Activated T-cell treated with anti-CD3 and anti-CD28 coated beads for 4 hours (primary cell): Measurements from ENCODE around the gene NCKIPSD.

Experiments used
- DNase-seq: peaks from one replicate; pipeline ENCODE4 v3.0.0-alpha.2; 2020

Gene NCKIPSD

DNA sequence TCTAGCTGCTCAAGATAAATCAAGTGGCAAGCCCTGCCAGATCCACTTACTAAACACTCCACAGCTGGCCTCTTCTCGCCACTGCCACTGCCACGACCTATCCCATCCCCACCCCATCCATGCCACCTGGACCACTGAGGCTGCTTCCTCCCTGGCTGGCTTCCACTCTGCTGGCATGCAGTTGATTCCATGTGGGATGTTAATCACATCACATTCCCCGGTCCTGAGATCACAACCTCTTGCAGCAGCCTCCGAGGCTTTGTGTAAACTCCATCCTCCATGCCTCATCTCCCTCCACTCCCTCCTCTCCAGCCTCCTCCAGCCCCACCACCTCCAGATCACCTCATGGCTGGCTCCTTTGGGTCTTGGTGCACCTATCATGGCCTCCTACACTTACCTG, 7.7 kb downstream of the NCKIPSD start:
- DNase-seq: no peak

DNA sequence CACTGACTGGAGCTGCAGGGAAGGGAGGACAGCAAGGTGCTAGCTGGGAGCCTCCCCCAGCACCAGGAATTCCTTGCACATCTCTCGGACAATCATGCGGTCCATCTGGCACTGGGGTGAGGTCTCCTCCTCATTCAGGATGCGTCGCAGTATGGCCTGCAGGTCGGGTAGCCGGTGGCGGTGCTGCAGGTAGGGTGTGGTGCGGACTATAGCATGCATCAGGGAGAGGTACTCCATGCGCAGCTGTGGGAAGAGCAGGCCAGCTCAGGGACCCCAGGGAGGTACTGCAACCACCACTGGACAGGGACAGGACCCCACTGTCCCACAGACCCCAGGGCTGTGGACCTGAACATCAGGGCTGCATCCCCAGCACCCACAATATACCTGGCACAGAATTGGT, 11.2 kb downstream of the NCKIPSD start:
- DNase-seq: no peak

DNA sequence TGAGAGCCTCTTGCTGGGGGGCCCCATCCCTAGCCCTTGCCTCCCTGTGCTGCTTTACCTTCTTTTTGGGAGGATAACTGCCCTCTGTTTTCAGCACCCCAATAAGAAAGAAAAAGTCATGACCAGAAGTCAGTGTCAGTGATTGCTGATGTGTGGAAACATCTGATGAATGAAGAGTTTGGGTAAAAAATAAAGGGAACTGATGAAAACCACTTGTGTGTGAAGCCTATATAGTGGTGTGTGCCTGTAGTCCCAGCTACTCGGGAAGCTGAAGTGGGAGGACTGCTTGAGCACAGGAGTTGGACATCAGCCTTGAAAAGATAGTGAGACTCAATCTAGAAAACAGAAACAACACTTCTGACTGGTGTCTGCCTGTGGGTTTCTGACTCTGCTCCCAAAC, 13.2 kb downstream of the NCKIPSD start:
- DNase-seq: no peak

DNA sequence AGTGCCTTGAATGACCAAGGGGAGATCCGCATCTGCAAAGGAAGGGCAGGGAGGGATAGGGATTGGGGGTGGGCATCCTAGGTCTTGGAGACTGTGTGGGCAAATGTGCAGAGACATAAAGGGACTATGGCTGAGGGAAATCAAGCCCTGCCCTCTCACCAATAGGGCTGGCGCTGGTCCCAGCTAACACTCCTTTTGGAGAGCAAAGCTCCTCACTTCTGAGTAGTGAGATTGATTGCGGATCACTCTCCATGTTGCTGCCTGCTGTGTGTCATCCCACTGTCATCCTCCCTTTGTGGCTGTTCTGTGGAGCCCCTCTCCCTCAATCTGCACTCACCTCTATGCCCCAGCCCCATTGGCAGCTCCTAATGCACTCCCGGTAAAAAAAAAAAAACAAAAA, 20.8 kb downstream of the NCKIPSD start:
- no peak for DNase-seq

DNA sequence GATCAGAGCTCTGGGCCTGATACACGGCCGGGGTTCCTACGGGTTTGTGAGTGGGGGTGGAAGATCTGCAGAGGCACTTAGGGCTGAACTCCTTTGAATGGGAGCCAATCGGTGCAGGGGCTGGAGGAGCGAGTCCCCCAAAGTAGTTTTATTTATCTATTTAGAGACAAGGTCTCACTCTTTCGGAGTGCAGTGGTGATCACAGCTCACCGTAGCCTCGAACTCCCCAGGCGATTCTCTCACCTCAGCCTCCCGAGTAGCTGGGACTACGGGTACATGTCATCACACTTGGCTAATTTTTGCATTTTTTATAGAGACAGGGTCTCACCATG, 21.4 kb downstream of the NCKIPSD start:
- DNase-seq: no peak

DNA sequence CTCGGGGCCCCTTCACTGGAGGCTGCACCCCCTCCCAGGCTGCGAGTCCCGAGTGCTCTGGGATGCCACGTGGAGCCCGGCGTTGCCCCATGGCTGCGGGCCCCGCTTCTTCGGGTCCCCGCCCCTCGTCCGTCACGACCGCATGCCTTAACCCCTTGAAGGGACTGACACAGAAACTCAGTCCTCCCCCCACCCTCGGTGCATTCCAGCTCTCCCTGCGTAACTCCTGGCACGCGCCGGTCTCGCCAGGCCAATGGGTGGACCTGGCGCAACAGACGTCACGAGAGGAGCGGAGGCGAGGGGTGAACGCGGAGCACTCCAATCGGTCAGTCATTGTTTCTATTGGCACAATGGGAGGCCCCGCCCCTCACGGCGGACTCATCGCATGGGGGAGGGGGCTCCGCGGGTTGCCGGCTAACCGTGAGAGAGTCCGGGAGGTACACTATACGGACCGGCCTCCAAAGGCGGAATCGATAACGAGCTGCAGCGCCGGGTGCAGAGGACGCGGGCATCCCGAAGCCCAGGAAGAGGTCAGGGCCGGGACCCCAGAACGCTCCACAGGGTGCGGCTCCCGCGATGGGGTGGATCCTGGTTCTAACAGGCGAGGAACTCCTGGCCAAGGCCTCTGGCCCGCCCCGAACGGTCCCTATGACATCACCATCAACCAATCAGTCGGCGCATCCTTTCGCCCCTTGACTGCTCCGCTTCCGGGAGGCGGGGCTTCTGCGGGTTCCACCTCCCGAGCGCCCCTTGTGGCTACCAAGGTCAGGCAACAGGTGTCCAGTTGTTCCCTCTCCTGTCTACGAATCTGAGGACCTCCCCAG, 22.0 kb downstream of the NCKIPSD start:
- peak; percentile 69 for DNase-seq

DNA sequence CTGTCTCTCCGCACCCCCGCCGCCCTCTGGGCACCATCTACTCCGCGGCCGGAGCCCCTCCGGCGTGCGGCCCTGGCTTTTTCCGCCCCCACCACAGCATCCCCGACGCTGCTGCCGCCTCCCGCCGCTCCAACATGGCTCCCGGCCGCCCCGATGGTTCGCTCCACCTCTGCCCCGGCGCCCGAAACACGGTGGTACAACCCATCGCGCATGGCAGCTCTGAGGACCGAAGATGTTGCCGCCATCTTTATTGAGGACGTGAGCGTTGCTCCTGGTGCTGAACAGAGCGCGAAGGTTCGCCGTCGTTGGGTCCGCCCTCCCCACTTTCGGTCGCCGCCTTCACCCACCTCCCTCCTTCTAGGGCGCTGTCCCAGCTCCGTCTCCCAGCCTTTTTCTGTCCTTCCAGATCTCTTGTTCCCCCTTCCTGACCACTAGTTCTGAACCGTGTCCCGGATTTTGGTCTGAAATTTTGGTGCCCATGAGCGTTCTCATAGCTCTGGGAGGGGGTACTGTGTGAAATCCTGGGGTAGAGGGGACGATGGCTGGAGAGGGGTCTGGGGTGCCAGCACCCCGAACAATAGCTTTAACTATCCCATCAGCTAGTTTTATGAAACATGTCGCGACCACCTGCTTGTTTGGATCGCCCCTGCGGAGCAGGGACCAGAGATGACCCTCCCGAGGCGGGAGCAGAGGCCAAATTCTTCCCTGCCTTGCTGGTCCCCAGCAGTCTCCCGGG, 22.8 kb downstream of the NCKIPSD start, which contains the start of gene CELSR3:
Gene CELSR3 (minus strand): TSS at position 134 of the 736 bp plus-strand sequence. CDS start 252 bp downstream, outside the sequence.
- no peak for DNase-seq

DNA sequence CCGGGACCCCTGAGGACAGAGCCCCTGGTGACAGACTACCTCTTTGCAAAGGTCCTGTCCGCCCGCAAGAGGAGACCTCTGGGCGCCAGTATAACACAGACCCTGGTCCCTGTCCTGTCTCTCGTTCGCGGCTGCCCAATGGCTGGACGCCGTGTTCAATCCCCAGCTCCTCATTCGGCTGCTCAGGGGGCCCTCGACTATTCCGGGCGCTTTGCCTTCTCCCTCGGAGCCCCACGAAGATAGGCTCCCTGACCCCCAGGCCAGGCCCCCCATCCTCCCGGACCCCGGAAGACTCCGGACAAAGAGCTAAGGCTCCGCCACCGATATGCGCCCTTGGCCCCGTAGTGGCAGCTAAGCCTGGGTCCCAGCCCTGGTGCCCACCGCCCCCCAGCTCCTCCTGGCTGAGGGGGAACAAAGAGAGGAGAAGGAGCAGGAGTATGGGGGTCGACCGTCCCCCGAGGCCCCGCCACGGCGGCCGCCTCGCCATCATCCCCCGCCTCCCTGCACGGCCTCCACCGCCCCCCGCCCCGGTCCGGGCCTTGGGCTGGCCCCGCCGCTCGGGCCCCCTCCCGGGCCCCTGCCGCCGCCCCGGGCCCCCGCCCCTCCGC, 23.5 kb downstream of the NCKIPSD start:
- no peak for DNase-seq

DNA sequence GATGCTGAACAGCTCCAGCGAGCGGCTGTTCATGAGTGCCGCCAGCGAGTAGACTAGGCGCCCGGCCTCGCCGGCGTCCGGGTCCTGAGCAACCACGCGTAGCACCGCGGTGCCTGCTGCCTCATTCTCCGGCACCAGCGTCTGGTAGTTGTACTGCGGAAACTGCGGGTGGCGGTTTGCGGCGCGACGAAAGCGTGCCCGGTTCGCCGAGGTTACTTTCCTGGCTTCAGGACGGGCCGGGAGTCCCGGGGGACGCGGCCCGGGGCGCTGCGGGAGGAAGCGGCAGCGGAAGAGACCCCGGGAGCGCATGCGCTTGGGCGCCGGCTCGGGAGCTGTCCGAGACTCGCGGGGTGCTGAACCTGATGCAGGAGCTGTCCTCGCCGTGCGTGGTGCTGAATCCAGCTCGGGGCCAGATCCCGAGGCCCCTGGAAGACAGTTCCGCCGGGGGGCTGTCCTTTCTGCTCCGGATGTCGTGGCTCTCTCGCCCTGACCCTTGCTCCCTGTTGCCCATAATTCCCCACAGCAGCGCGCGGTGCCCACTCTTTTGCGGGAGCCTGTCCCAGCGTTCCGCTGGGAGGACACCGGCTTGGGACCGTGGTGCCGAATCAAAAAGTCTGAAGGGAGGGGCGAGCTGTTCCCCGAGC, 24.1 kb downstream of the NCKIPSD start:
- DNase-seq: peak; percentile 64

DNA sequence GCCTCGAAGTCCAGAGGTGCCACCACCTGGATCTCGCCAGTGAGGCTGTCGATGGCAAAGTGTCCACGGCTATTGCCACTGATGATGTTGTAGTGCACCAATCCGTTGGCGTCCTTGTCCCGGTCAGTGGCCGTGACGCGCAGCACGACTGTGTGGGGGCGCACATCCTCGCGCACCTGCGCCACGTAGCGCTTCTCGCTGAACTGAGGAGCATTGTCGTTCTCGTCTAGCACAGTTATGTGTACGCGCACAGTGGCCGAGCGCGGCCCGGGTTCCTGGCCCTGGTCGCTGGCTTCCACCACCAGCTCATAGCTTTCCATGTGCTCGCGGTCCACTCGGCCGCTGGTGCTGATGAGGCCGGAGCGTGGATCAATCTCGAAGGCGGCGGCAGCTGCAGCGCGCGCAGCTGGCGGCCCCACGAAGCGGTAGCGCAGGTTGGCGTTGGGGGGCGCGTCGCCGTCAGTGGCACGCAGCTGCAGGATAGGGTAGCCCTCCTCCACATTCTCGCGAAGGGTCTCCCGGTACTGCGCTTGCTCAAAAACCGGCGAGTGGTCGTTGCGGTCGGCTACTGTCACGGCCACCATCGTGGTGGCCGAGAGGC, 24.8 kb downstream of the NCKIPSD start:
- no peak for DNase-seq

DNA sequence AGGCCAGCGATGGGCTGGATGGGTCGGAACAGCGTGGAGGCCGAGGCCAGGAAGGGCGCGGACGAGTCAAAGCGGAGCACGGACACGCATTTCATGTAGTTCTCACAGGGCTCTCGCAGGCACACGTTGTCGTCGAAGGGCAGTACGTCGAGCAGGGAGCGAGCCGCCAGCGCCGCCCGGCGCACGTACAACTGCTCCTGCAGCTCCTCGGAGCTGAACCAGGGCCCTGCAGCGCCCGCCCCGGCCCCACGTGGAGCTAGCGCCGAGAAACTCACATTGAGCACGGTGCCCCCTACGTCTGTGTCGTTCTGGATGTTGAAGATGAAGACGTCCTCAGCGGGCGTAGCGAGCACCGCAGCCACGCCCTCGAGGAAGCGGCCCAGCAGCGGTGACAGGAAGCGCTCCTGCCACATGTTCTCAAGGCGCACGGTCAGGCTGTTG, 28.9 kb downstream of the NCKIPSD start:
- DNase-seq: no peak

DNA sequence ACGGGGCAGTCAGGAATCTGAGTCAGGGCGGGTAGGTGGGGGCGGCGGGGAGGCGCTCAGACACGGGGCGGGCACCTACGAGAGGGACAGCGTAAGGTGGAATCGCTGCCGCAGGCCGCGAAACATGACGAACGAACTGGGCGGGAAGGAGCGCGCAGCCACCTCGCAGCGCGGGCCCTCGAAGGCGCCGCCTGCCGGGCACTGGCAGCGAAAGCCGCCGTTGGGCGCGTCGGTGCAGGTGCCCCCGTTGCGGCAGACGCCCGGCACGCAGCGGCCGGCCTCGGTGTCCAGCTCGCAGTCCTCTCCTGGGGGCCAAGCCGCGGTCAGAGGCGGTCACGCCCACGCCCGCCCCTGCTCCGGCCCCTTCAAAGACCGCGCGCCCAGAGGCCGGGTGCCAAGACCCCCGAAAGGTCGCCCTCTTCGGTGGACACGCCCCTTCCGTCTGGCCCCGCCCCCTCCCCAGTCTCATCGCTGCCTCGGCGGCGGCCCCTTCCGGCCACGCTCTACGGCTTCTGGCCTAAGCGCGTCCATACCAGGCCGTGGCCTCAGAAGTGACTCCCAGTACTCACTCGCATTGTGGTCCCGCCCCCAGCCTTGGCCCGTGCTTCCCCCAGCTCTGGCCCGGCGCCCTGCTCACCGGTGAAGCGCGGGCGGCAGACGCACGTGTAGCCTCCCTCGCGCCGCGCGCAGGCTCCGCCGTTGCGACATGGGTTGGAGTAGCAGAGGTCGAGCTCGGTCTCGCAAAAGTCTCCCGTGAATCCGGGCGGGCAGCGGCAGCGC, 29.5 kb downstream of the NCKIPSD start:
- peak; percentile 81 for DNase-seq

DNA sequence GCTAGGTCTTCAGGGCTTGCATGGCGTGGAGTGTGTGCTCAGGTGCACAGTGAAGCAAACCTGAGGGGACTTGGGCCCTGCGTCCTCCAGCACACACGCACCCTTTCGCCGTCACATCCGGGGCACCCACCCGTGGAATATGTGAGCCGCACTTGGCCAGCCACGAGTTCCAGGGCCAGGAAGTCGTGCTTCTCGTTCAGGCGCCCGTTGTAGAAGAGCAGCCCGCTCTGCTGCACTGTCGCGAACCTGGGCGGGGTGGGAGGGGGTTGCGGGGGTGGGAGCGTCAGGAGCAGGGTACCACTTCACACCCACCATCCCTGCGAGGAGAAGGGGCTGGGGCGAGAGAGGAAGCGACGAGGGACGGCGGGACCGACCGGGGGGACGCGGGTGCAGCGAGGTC, 30.1 kb downstream of the NCKIPSD start:
- DNase-seq: peak; percentile 52

DNA sequence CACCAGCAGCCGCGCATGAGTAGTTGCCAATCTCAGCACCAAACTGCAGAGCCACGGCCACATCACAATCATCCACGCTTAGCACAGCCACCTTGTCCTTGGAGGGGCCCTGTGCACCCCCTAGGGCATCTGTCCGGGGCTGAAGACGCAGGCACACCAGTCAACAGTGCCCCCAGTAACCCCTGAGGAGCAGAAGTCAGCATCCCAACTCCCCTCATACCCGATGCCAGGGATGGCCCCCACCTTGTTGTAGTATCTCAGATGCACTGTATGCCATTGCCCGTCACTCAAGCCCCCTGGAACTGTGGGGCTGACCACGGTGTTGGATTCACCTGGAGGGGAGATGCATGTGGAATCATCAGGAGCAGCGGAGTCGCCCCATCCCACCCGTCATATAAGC, 30.7 kb downstream of the NCKIPSD start:
- no peak for DNase-seq

DNA sequence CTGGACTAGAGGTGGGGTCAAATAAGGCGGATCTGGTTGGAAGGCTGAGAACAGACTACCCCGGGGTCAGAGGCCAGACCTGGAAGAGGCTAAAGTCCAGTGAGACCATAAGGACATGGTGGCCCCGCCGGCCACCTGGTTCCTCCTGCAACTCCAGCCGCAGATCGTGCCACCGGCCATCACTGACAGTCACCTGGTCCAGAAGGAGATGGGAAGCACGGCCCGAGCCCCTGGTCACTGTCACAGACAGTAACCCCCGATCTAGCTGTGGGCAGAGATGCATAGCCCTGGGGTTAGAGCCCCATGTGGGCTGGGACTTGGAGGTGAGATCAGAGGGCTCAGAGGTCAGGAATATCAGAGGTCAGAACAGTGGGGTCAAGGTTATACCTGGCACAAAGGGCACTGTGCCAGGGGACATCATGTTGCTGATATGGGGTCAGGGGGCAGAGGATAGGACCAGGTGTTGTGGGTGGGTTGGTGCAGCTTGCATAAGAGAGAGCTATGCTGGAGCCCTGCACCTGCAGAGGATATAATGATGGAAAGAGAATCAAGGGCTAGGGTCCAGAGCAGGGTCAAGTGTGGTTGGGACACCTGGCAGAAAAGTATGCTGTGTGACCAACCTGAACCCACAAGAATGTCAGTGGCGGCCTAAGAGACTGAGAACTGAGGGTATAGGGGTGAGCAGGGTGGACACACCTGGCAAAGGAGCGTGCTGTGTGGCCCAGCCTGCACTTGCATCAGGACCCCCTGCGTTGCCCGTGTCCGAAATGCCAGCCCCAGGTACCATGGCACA, 32.6 kb downstream of the NCKIPSD start:
- DNase-seq: no peak

DNA sequence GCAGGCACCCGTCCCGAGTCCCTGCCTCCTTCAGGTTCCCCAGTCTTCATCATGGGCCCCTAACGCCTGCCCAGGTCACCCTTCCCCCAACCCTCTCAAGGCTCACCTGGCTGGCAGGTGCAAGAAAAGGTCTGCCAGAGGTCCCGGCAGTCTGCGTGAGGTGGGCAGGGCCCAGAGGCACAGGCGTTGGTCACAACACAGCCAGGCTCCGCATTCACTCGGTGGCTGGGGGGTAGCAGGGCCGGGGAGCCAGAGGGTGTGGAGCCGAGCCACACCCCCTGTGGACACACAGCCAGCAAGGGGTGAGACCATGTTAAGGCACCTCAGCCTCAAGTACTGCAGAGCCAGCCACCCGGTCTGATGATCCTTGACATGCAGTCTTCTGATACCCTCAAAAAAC, 33.9 kb downstream of the NCKIPSD start:
- no peak for DNase-seq

DNA sequence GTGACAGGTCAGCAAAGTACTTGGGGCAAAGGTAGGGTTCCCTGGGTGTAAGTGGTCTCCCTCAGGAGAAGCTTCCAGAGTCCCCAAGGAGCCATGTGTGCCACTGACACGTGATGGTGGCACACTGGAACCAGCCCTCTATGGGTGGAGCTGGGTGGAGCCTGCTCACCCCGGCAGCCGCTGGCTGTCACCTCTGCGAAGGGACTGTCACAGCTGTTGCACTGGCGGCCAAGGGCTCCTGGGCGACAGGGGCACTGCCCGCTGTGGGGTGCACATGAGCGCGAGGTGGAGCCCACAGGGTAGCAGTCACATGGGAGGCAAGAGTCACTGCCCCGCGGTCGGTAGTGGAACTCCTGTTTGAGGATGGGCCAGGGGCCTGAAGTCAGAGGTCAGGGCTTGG, 35.0 kb downstream of the NCKIPSD start:
- DNase-seq: no peak

DNA sequence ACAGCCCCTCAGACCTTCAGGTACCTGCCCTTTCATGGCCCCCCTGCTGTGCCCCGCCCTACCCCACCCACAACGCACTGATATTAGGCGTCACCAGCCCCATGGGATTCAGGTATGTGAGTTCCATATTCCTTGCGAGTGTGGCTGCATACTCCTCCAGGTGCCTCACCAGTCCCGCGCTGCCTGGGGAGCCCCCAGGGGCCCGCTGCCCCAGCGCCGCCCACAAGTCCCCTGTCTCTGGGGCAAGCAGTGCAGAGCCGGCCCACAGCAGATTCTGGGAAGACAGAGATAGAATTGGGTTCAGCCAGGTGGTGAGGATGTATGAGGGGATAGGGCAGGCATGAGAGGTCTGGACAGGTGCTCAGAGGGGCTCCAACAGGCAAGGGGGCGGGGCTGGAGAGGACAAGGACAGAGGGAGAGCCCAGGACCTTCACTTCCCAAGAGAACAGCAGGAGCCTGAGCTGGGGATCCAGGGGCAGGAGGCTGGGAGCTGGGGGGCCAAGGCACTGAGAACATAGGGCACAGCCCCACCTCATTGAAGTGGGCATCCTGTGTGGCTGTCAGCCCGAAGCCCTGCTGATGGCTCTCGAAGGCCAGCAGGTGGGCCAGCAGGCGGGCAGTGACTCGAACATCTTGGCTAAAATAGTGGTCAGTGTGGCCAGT, 37.4 kb downstream of the NCKIPSD start:
- DNase-seq: no peak

DNA sequence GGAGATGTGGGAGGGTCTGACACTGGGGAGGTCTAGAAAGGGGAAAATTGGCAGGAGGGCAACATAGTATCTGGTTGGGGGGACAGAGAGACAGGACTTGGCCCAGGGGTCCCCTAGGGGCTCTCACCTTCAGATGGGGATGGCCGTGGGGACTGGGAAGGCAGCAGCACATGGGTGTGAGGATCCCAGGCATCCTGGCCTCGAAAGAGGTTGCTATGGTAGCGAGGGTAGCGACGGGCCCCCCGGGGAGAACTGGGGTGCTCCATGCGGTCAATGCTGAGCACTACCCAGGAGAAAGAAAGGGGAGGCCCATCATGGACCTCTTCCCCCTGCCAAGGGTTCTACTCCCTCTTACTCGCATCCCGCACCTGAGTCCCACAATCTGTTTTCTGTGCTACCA, 38.0 kb downstream of the NCKIPSD start:
- DNase-seq: no peak

DNA sequence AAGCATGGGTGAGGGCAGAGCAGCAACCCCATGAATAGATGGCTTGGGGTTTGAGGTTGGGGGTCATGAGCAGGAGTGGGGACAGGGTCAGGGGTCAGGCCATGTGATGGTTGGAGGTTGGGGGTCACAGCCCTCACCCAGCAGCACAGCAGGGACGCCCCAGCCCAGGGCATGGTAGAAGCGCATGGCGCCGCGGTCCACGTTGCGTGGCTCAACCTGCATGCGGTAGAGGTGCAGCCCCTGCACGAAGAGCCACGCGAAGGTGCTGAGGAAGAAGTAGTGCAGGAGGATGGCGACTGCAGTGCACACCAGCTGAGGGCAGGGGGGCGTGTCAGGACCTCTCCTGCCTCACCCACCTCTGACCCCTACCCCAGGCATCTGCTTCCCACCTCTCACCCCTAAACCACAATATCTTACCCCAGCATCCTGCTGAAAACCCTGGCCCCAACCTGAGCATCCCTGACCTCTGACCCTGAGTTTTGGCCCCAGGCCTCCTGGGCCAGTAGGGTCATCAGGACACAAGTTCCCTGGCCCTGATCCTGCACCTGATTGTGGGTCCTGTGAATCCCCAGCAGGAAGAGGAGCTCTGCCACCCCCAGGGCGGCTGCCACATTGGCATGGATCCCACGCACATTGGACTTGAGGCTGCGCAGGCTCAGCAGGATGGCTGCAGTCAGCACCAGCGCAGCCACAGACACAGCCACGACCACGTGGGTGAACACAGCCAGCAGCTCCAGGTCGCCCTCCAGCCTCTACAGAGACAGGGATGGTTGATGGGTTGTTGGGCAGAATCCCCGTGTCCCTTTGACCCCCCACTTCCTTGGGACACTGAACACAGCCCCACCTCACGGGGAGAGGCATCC, 40.6 kb downstream of the NCKIPSD start:
- no peak for DNase-seq
